Measurements from ENCODE around the gene C10orf105.

Gene C10orf105

DNA sequence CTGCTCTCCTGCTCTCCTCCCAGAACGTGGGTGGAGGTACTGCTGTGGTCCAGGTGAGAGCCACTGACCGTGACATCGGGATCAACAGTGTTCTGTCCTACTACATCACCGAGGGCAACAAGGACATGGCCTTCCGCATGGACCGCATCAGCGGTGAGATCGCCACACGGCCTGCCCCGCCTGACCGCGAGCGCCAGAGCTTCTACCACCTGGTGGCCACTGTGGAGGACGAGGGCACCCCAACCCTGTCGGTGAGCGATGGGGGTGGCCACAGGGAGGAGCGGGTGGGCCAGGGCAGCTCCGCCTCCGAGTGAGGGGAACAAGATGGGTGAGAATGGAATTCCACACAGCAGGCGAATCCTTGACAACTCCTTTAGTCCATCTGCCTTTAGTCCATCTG, 22.1 kb upstream of the C10orf105 start:
- no peak for TF ChIP-seq CTCF (IDR thresholded peaks at IDR 0.05; ENCODE audit: low read depth, low read length, missing control alignments)
- no peak overlapping the region for H3K4me3 ChIP-seq (ENCODE audit: low read depth, low read length)
- DNase-seq (ENCODE audit: low read depth): no peak

DNA sequence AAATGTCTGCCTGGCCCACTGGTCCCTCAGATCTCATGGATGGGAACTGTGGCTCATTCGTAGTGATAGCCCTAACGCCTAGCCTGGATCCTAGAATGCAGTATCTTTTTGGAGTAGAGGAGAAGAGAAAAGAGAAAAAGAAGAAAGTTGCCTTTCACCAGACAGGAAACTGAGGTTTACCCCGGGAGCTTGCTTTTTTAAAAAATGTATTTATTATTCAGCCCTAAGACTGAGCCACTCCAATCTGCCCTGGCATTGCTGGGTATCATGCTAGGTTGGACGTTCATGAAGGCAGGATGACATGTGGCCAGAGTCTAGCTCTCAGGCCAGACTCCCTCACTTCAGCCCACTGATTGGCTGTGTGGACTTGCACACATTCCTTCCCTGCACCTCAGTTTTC, 21.5 kb upstream of the C10orf105 start:
- no peak overlapping the region for H3K4me3 ChIP-seq (ENCODE audit: low read depth, low read length)
- DNase-seq (ENCODE audit: low read depth): no peak
- no peak for TF ChIP-seq CTCF (IDR thresholded peaks at IDR 0.05; ENCODE audit: low read depth, low read length, missing control alignments)

- no peak for TF ChIP-seq CTCF (IDR thresholded peaks at IDR 0.05; ENCODE audit: low read depth, low read length, missing control alignments)
- DNase-seq (ENCODE audit: low read depth): no peak
- H3K4me3 ChIP-seq (ENCODE audit: low read depth, low read length): no peak overlapping the region
Observed at GRCh38 chr10:71740069-71740653, 20.6 kb upstream of the C10orf105 start.

DNA sequence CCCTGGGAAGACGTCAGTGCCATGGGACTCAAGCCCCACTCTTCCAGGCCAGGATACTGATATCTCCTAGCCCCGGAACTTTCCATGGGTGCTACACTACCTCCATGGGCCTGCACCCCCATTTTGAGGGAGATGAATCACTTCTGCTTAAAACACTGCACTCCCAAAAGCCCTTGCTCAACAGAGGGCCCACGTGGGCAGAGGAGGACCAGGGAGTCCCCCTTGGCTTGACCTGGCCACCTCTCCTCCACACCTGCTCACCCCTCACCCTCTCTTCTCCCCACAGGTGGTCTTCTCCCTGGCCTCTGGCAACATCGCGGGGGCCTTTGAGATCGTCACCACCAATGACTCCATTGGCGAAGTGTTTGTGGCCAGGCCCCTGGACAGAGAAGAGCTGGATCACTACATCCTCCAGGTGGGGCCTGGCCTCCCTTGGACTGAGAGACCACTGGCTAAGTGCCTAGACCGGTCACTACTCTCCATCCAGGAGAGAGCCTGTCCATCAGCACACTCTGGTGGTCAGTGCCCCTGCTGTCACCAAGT, 19.9 kb upstream of the C10orf105 start:
- DNase-seq (ENCODE audit: low read depth): no peak
- TF ChIP-seq CTCF (IDR thresholded peaks at IDR 0.05; ENCODE audit: low read depth, low read length, missing control alignments): no peak
- H3K4me3 ChIP-seq (ENCODE audit: low read depth, low read length): no peak overlapping the region

DNA sequence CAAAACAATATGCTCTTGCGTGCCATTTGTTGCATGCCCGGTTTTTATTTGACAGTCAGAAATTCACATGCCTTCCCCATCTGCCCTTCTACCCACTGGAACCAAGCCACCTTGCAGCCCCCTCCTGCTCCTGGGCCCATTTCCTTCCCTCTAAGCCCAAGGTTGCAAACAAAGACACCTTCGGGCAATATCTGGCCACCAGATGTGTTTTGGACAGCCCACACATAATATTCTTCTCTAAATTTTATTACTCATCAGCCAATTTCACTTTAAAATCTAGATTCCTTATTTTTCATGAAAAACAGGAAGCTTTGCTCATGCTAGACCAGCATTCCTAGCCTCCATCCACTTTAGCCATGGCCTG, 18.2 kb upstream of the C10orf105 start:
- no peak for DNase-seq (ENCODE audit: low read depth)
- TF ChIP-seq CTCF (IDR thresholded peaks at IDR 0.05; ENCODE audit: low read depth, low read length, missing control alignments): no peak
- no peak overlapping the region for H3K4me3 ChIP-seq (ENCODE audit: low read depth, low read length)

DNA sequence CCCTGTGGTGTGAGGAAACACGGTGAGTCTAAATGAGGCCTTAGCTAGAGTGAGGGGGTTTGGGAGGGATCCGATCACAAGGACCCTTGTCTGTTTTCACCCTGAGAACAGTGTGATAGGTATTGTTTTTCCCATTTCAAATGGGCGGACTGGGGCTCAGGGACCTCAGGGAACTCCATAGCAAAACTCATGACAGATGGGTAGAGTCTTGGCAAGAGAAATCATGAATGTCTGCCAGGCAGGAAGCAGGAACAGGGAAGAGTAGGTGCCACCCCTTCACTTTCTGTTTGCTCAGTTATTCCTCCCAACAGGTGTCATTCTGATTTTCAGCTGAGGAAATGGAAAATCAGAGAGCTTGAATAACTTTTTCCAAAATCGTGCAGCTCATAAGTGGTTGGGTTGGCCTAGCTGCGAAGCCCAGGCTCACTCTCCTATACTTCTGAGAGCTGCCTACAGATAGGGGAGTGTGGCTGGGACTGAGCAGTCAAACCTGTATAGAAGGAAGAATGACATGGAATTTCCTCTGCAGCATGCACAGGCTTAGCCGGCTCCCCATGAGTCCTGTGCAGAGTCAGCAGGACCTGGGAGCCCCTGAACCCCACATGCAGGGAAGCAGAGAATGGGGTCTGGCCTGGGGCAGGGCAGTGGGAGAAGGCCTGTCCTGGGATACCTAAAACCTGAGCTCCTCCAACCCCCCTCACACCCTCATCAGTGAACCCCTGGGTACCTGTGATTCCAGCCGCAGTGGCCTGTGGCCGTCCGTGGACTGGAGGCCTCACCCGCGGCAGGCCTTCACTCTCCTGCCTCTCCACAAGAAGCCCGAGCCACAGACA, 17.6 kb upstream of the C10orf105 start:
- no peak for TF ChIP-seq CTCF (IDR thresholded peaks at IDR 0.05; ENCODE audit: low read depth, low read length, missing control alignments)
- no peak for DNase-seq (ENCODE audit: low read depth)
- H3K4me3 ChIP-seq (ENCODE audit: low read depth, low read length): no peak overlapping the region

Measured in GM12864 (cell line).